Spleen (tissue), 7 donors: ENCODE measurements around the gene IFNA13.

Experiments
- CTCF ChIP-seq, 11 experiments: fragments of 200-600 bp in 7 of 11; fragments of 450-650 bp in 4 of 11; sonication (generic) in 4 of 11; IDR thresholded peaks in 8 of 11; conservative IDR thresholded peaks in 3 of 11; 1 replicate in 7 of 11; 2 replicates in 4 of 11; pipeline versions ENCODE4 v1.4.0 to v1.8.0; 2016 to 2021; ENCODE audit warnings: antibody characterized with exemption in 11 of 11, inconsistent platforms in 4 of 11, mild to moderate bottlenecking in 1 of 11
- POLR2A ChIP-seq, 3 donors: fragments of 450-650 bp; IDR thresholded peaks; one replicate each; pipeline ENCODE4 v1.5.1; 2017; ENCODE audit warnings: antibody characterized with exemption in 3 of 3, mild to moderate bottlenecking in 1 of 3
- donor health status: DM: no; HTN: no; CAD: no; lungs with moderate emphysema.
- donor health status: DM: no; HTN: no; CAD: no.
- donor health status: DM: no; HTN: no; CAD: no.

GRCh38 chr9:21392270-21392669, 24.4 kb upstream of the IFNA13 start:
- no peak for TF ChIP-seq POLR2A (IDR thresholded peaks at IDR 0.05)
- peak in 6 of 11 experiments; percentile 19 to 39 (median 30) for TF ChIP-seq CTCF (IDR thresholded peaks at IDR 0.05 in 8 of 11, conservative IDR thresholded peaks at IDR 0.05 in 3 of 11)
